CD4-positive, alpha-beta T cell treated with Interleukin-4 for 4 hours (primary cell): ENCODE measurements around the gene GLCE.
"Not testable (repeated sequence)": the region's sequence is repeated elsewhere in the genome, so short reads cannot be mapped to it uniquely, and the experiment has no call there.

Experiments
- DNase-seq: peaks from one replicate; pipeline ENCODE4 v3.0.0-alpha.2; 2020

The GLCE gene

GRCh38 chr15:69161079-69161877 lies 843 bp downstream of the GLCE start:
- peak; percentile 19 for DNase-seq

DNA sequence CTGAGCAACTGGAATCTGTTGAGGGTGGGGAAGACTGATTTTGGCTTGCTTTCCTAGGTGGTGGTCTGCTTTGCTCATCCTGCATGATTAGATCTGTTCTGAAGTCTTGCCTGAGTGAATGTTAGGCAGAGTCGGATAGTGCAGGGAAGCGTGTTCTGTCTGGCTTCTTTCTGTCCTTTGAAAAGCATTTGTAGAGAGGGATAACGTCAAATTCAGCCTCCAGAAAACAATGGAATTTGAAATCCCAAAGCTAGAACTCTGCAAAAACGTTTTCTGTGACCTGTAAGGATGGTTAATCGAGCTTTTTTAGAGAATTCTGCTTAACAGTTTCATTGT lies 1.4 kb downstream of the GLCE start:
- no peak for DNase-seq

- DNase-seq, result no peak
Observed at GRCh38 chr15:69163141-69163669, 2.8 kb downstream of the GLCE start.

DNA sequence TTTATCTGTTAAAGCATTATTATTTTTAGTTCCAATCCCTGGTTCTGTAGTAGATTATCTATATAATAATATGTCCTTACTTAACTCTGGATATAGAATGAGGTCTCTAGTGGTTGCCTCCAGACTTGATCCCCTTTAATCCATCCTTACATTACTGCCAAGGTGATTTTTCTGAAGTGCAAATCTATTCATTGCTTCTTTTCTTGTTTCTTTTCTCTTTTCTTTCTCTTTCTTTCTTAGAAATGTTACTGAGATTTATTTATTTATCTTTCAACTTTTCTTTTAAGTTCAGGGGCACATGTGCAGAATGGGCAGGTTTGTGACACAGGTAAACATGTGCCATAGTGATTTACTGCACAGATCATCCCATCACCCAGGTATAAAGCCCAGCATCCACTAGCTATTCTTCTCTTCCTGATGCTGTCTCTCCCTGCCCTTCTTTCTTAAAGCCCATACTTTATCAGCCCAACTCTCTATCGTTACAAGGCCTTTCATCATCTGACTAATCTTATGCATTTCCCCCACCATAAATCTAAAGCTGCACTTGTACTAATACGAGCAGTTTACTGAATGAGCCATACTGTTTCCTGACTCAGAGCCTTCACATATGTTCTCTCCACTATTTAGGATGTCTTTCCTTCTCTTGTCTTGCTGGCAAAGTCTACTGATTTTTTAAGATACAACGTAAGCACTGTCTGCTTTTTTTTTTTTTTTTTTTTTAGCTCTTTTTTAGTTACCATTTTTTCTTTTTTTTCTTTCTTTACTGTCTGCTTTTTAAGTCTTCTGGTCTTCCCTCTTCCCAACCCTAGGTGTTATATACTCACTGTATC lies 4.6 kb downstream of the GLCE start:
- no peak for DNase-seq

DNA sequence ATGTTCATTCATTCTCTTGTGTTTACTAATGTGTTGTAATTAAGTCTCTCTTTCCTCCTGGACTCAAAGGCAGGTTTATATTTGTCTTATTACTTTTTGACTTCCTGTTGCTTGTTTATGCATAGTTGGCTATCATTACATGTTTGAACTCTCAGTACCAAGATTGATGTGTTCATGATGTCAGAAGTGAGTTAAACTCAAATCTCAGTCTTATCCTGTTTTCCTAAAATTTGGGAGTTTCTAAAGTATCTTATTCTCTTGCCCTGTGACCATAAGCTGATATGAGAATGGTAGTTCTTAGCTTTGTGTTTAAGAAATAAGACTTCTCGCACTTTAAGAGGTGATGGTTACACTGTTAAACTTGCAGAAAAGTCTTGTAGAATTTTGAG lies 5.2 kb downstream of the GLCE start:
- no peak for DNase-seq

DNA sequence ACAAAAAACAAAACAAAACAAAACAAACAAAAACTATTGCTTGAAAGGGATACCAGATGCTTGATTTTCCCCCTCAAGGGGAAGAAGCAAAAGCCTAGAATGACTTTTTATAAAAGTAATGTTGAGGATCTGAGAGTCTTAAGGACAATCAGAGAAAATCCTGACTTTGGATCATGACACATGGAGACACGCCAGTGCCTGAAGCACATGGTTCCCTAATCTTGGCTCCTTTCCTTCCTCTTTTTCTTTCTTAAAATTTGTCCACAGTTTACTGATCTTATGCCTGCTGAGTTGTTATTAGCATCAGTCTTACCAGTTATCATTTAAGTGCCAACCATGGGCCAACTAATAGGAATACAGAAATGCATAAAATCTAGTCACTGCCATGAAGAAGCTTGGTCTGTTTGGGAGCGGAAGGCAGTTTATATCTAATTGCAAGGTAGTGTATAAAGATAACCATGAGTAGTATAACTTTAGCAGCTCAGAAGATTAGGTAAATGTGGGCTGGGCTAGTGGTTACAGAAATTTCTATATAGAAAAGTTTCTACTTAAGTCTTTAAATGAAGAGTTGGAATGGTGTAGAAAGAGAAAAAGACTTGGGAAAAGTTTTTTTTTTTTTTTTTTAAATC lies 6.9 kb downstream of the GLCE start:
- DNase-seq, result no peak

DNA sequence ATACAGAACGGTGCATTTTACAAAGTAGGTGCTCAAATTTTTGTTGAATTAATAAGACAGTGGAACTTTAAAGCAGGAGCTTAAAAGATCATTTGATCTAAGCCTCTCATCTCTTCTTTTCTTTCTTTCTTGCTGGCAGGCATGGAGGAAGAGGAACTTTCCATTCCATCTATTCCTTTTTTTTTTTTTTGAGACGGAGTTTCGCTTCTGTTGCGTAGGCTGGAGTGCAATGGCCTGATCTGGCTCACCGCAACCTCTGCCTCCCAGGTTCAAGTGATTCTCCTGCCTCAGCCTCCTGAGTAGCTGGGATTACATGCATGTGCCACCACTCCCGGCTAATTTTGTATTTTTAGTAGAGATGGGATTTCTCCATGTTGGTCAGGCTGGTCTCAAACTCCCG lies 7.9 kb downstream of the GLCE start:
- not testable (repeated sequence) for DNase-seq

- not testable (repeated sequence) for DNase-seq
Observed at GRCh38 chr15:69169540-69169939, 9.1 kb downstream of the GLCE start.

DNA sequence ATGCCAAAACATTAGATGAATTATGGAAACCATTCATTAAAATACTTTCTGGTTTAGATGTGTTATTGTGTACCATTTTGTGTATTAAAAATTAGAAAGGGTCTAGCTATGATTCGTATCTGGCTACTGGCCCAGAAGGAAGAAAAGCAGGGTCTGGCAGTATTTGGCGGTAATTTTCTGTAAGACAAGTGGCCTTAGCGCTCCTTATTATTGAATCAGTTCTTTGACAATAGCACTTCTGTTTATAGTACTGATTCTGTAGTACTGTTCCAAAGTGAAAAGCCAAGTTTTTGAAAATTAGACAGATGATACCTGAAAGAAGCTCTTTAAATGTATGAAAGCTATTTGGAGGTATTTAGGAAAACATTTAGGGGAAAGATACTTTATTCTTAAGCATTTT lies 10.2 kb downstream of the GLCE start:
- no peak for DNase-seq

DNA sequence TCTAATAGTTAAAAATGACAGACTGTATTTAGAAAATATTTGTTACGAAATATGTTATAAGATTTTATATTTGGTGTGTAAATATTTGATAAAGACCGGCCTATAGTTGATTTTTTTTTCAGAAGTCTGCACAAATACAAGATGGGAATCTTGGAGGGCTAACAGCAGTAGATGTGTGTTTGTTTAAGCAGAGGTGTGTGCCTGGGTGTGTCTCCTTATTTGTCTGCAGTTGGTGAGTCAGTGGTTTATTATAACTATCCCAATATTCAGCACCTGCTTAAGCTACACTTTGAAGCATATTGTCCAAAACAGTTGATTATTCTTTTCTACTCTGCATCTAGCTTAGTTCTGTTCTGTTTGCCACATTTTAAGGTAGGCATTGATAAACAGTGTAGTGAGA lies 12.4 kb downstream of the GLCE start:
- DNase-seq, result no peak

DNA sequence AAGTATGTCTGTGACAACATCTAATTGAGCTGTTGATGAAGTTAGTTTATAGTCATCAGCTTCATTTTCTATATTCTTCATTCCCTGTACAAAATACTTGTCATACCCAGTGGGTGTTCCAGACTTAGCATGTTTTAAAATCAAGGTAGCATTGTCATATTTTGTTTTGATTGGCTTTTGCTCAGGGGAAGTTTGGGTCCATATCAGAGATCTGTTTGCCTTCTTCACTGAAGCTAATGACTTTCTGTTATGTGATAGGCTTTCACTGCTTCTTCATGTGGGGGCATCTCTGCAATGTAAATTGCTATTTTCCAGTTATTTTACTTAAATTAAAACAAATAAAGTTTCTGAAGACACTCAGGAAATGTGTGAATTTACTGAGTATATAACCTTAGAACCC lies 15.1 kb downstream of the GLCE start:
- DNase-seq, result no peak

DNA sequence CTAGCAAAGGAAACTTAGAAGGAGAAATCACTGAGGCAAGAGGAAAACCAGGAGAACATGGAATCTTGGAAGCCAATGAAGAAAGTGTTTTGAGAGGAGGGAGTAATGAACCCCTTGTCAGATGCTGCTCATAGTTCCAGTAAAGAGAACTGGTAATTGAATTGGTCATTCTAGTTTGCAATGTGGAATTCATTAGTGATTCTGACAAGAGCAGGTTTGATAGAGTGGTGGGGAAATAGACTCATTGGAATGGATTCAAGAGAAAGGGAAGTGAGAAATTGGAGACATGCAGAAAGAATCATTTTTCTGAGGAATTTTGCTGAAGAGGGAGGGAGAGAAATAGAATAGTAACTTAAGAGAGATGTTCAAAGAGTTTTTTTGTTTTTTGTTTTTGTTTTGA lies 21.0 kb downstream of the GLCE start:
- DNase-seq, result no peak

DNA sequence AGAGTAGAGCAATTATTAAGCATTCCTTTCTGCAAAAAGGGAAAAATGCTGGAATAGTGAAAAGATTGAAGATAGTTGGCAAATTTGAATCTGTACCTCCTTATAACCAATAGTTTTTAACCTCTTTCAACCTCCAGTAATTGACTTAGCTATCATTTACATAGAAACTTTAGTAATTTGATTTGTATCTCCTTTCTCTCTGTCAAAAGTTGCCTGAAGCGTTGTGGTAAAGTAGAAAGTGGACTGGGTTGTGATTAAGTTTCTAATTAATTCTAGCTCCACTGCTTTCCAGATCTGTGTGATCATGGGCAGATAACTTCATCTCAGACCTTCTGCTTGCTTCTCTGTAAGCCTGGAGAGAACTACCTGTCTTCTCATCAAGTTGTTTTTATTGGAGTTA lies 24.8 kb downstream of the GLCE start:
- no peak for DNase-seq

- DNase-seq, result no peak
Observed at GRCh38 chr15:69185706-69186105, 25.3 kb downstream of the GLCE start.

GRCh38 chr15:69189157-69189556 lies 28.7 kb downstream of the GLCE start:
- DNase-seq, result no peak

- no peak for DNase-seq
Observed at GRCh38 chr15:69190091-69190490, 29.7 kb downstream of the GLCE start.

- no peak for DNase-seq
Observed at GRCh38 chr15:69190504-69190903, 30.1 kb downstream of the GLCE start.

DNA sequence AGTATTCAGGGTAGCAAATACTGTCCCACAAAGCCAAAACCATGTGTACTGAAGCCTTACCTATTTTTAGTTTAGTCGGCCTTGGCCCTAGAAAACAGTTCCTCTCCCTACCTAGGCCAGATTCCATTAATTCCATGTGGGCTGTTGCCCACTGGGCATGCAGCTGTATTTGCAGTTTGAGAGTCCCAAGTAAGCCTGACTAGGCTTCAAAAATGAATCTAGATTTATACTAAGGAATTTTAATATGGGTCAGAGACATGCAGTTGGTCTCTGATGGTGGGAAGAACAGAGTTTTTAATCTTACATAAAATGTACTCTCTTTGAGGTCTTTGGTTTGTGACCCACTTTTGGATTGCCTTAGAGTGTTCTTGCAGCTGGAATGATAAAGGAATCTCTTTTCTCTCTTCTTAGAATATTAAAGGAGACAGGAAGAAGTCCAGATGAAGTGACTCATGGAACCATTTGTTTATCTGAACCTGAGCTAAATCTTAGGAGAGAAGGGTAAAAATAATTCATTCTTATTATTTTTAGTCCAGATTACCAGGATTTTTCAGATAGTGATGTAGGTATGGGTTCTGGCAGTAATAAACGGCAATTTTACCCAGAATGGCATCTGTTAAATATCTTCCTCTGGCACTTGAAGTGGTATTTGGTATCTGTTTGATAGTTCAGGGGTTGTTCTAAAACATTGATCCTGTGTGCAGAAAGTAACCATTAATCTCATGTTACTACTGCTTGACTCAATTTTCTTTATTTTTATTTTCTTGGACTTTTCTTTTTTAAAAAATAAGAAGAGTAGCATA lies 33.8 kb downstream of the GLCE start:
- DNase-seq, result no peak

DNA sequence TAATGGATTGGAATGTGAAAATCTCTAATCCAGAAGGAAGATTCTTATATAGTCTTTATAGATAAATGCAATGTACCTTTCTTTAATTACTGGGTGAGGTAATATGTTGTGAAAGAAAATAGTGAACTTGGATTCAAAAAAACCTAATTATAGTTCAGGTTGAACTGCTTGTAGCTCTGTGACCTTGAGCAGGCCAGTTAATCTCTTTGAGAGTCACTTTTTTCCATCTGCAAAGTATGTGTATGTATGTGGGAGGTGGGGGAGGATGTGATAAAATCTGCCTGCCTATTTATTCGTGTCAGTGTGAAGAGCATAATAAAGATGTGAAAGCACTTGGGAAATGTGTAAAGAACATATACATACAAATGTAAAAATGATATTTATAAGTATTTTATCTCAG lies 34.4 kb downstream of the GLCE start:
- DNase-seq, result no peak

- DNase-seq, result no peak
Observed at GRCh38 chr15:69200832-69201745, 40.7 kb downstream of the GLCE start.

- DNase-seq, result no peak
Observed at GRCh38 chr15:69206079-69206478, 45.6 kb downstream of the GLCE start.

DNA sequence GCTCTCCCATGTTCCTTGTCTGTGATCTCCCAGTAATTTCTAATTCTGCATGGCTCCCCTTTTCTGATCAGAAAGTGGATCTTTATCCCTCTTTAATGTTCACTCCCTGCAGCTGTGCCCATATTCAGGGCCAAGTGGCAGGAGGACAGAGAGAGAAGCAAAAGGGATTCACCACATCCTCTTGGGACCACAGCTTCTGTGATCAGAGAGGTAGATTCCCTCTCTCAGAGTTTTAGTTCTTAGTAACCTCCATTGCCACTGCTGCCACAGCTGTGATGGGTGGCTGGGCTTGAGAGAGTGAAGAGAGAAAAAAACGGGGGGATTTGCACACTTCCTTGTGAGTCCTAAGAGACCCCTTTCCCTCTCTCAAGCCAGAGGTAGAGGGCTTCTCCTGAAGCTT lies 49.2 kb downstream of the GLCE start:
- no peak for DNase-seq
